ENCODE measurements around the gene LENG1.
"Not testable (repeated sequence)": the region's sequence is repeated elsewhere in the genome, so short reads cannot be mapped to it uniquely, and the experiment has no call there.

LENG1 gene

DNA sequence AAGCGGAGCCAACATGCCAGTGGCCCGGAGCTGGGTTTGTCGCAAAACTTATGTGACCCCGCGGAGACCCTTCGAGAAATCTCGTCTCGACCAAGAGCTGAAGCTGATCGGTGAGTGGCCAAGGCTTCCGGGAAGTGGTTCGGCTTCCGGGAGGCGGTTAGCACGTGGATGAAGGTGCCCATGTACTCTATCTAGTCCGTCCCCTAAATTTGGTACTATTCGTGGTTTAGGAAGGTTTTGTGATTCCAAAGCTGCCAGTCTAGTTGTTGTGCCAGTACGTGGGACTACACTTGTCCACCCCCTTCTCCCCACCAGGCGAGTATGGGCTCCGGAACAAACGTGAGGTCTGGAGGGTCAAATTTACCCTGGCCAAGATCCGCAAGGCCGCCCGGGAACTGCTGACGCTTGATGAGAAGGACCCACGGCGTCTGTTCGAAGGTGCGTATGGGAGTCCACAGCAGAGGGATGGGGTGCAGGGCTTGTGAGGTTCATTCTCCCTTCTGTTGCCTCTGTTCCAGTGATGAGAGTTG lies 41.7 kb upstream of the LENG1 start:
- no peak for DNase-seq (ENCODE audit: extremely low spot score)
- POLR2A ChIA-PET, result interaction anchor here (0.7 to 3.4 kb wide), 9 partner anchors 8 to 263 kb away, joined by 3 to 76 read pairs (median 4); partner anchors contain the start of genes CNOT3, LENG1, LENG9 and MBOAT7
- CTCF ChIA-PET, result interaction anchor here (0.5 kb wide), 1 partner anchor 9 kb away, joined by 4 read pairs; no protein-coding TSS in a partner anchor
- TF ChIP-seq NFRKB (IDR thresholded peaks at IDR 0.05), result peak; percentile 2; the same call in 1 of the 2 replicates
- no peak for TF ChIP-seq FOXM1 (IDR thresholded peaks at IDR 0.05; ENCODE audit: borderline replicate concordance)
- TF ChIP-seq L3MBTL2 (conservative IDR thresholded peaks at IDR 0.05), result peak; percentile 52

DNA sequence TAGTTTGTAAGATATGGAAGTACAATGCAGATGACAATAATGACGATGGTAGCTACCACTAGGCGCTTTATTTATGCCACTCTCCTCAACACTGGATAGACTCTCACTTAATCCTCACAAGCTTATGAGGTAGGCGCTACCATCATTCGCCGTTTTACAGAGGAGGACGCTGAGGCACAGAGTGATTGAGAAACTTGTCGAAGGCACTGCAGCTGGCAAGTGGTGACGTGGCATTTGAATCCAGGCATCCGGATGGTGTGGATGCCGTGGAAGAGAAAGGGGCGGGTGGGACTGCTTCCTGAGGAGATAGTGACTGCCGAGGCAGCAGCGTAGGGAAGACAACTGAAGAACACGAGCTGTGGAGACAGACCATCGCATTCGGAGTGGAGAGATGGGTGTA lies 39.9 kb upstream of the LENG1 start:
- TF ChIP-seq BHLHE40 (IDR thresholded peaks at IDR 0.05; ENCODE audit: borderline replicate concordance), result no peak
- no peak for TF ChIP-seq ARNT (IDR thresholded peaks at IDR 0.05)
- TF ChIP-seq SP1 (IDR thresholded peaks at IDR 0.05), result no peak
- TF ChIP-seq NFRKB (IDR thresholded peaks at IDR 0.05), result no peak
- no peak for TF ChIP-seq LEF1 (IDR thresholded peaks at IDR 0.05; ENCODE audit: borderline replicate concordance)
- TF ChIP-seq HDGF (IDR thresholded peaks at IDR 0.05; ENCODE audit: borderline replicate concordance), result no peak
- TF ChIP-seq ZNF384 (IDR thresholded peaks at IDR 0.05), result no peak
- no peak for TF ChIP-seq FOXM1 (IDR thresholded peaks at IDR 0.05; ENCODE audit: borderline replicate concordance)
- TF ChIP-seq, protein P1, sequence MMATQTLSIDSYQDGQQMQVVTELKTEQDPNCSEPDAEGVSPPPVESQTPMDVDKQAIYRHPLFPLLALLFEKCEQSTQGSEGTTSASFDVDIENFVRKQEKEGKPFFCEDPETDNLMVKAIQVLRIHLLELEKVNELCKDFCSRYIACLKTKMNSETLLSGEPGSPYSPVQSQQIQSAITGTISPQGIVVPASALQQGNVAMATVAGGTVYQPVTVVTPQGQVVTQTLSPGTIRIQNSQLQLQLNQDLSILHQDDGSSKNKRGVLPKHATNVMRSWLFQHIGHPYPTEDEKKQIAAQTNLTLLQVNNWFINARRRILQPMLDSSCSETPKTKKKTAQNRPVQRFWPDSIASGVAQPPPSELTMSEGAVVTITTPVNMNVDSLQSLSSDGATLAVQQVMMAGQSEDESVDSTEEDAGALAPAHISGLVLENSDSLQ (IDR thresholded peaks at IDR 0.05), result no peak
- no peak for TF ChIP-seq TARDBP (IDR thresholded peaks at IDR 0.05)
- POLR2A ChIA-PET, result interaction anchor here (2.3 to 3.4 kb wide), 2 partner anchors 9 to 40 kb away, joined by 7 to 76 read pairs; partner anchors contain the start of genes LENG1, MBOAT7 and TSEN34
- CTCF ChIA-PET, result no interaction called here
- no peak for DNase-seq (ENCODE audit: extremely low spot score)

DNA sequence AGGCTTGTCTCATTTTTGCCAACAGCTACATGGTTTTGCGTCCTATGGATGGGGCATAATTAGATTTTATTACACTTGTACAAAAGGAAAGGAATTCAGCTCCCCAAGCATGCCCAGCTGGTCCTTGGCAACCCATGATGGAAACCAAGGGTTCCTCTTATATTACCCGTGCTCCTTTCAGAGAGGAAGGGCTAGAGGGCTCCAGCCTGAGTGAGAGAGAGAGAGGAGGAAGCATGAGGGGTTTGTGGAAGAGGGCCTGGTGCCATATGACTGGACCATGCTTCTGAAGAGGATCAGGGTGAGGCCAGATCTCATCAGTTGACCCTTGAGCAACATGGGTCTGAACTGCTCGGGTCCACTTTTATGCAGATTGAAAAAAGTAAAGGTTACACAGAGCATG lies 37.6 kb upstream of the LENG1 start:
- ChIA-PET CTCF (no interaction called here), POLR2A (no interaction called here)
- no peak for DNase-seq (ENCODE audit: extremely low spot score)
- TF ChIP-seq HDGF (IDR thresholded peaks at IDR 0.05; ENCODE audit: borderline replicate concordance) (no peak), ARNT (IDR thresholded peaks at IDR 0.05) (no peak), ELF4 (IDR thresholded peaks at IDR 0.05) (no peak), BHLHE40 (IDR thresholded peaks at IDR 0.05; ENCODE audit: borderline replicate concordance) (no peak), CTBP1 (IDR thresholded peaks at IDR 0.05; ENCODE audit: borderline replicate concordance) (no peak), SUZ12 (IDR thresholded peaks at IDR 0.05) (no peak), SP1 (IDR thresholded peaks at IDR 0.05) (no peak), L3MBTL2 (conservative IDR thresholded peaks at IDR 0.05) (no peak), FOXM1 (IDR thresholded peaks at IDR 0.05; ENCODE audit: borderline replicate concordance) (no peak), TARDBP (IDR thresholded peaks at IDR 0.05) (no peak)
- TF ChIP-seq, protein P1 (IDR thresholded peaks at IDR 0.05), result no peak

DNA sequence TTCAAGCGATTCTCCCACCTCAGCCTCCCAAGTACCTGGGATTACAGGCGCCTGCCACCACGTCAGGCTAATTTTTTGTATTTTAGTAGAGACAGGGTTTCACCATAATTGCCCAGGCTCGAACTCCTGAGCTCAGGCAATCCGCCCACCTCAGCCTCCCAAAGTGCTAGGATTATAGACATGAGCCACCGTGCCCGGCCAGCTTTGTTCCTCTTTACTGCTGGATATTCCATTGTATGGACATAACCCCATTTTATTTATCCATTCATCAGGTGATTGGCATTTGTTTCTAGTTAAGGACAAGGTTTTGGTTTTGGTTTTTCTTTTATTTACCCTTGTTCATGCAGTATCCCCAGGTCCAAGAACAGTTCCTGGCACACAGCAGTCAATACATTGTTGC lies 37.0 kb upstream of the LENG1 start:
- DNase-seq (ENCODE audit: extremely low spot score), result no peak
- ChIA-PET POLR2A (no interaction called here), CTCF (no interaction called here)
- TF ChIP-seq ZNF384 (IDR thresholded peaks at IDR 0.05) (no peak), CTBP1 (IDR thresholded peaks at IDR 0.05; ENCODE audit: borderline replicate concordance) (no peak), ELF4 (IDR thresholded peaks at IDR 0.05) (no peak), LEF1 (IDR thresholded peaks at IDR 0.05; ENCODE audit: borderline replicate concordance) (no peak), FOXM1 (IDR thresholded peaks at IDR 0.05; ENCODE audit: borderline replicate concordance) (no peak), L3MBTL2 (conservative IDR thresholded peaks at IDR 0.05) (no peak), FOXK2 (IDR thresholded peaks at IDR 0.05) (no peak), FOXA1 (IDR thresholded peaks at IDR 0.05) (no peak), ARNT (IDR thresholded peaks at IDR 0.05) (no peak), NFRKB (IDR thresholded peaks at IDR 0.05) (no peak), HDGF (IDR thresholded peaks at IDR 0.05; ENCODE audit: borderline replicate concordance) (no peak), SP1 (IDR thresholded peaks at IDR 0.05) (no peak), TARDBP (IDR thresholded peaks at IDR 0.05) (no peak), SUZ12 (IDR thresholded peaks at IDR 0.05) (no peak), BHLHE40 (IDR thresholded peaks at IDR 0.05; ENCODE audit: borderline replicate concordance) (no peak)
- TF ChIP-seq, protein P1 (IDR thresholded peaks at IDR 0.05), result no peak

DNA sequence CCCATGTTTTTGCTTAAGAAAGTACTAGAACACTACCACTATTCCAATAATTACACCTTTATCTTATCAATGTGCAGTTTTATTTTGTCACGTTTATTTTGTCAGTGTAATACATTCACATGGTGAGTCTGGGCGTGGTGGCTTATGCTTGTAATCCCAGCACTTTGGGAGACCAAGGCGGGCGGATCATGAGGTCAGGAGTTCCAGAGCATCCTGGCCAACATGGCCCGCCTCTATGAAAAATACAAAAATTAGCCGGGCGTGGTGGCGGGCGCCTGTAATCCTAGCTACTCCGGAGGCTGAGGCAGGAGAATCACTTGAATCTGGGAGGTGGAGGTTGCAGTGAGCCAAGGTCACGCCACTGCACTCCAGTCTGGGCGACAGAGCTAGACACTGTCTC lies 34.9 kb upstream of the LENG1 start:
- POLR2A ChIA-PET; DNase-seq (ENCODE audit: extremely low spot score); CTCF ChIA-PET: not testable (repeated sequence)

DNA sequence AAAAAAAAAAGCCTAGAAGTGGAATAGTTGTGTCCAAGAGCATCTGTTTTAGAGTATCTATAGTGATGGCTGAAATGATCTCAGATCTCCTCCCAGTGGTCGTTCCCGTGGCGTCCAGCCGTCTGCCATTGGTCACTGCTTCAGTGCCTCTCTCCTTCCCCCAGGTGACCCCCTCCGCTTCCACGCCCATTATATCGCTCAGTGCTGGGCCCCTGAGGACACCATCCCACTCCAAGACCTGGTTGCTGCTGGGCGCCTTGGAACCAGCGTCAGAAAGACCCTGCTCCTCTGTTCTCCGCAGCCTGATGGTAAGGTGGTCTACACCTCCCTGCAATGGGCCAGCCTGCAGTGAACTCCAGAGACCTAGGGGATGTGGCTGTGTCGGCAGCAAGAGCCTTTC lies 33.5 kb upstream of the LENG1 start:
- CTCF ChIA-PET, result no interaction called here
- POLR2A ChIA-PET, result interaction anchor here (5.3 kb wide), 1 partner anchor 7 kb away, joined by 76 read pairs; the partner anchor contains the start of gene RPS9
- TF ChIP-seq, protein P1 (IDR thresholded peaks at IDR 0.05), result no peak
- TF ChIP-seq ZNF384 (IDR thresholded peaks at IDR 0.05) (no peak), ELF4 (IDR thresholded peaks at IDR 0.05) (no peak), ARNT (IDR thresholded peaks at IDR 0.05) (no peak), SUZ12 (IDR thresholded peaks at IDR 0.05) (no peak), LEF1 (IDR thresholded peaks at IDR 0.05; ENCODE audit: borderline replicate concordance) (no peak), NFRKB (IDR thresholded peaks at IDR 0.05) (no peak), L3MBTL2 (conservative IDR thresholded peaks at IDR 0.05) (no peak), FOXA1 (IDR thresholded peaks at IDR 0.05) (no peak), FOXK2 (IDR thresholded peaks at IDR 0.05) (no peak), BHLHE40 (IDR thresholded peaks at IDR 0.05; ENCODE audit: borderline replicate concordance) (no peak)
- no peak for DNase-seq (ENCODE audit: extremely low spot score)

Data from HEK293T (cell line).